D721Med (cell line): ENCODE measurements around the gene INPPL1.

Source experiments
- DNase-seq: peaks from one replicate; pipeline ENCODE4 v3.0.0; 2011; ENCODE audit warnings: low spot score; ENCODE audit not compliant: insufficient read length
- FAIRE-seq: peaks from 2 replicates; lab custom pipeline; 2011; peaks lifted over from hg19 to GRCh38; lab: Jason Lieb, UNC
- CTCF ChIP-seq: IDR thresholded peaks from 2 replicates; pipeline ENCODE4 v1.5.1; 2012; ENCODE audit warnings: mild to moderate bottlenecking, control low read depth; ENCODE audit not compliant: insufficient read depth; ENCODE audit errors: missing control alignments

INPPL1 gene

GRCh38 chr11:72243173-72244059 lies 18.8 kb downstream of the INPPL1 start:
- no peak for TF ChIP-seq CTCF
- FAIRE-seq (no peak), DNase-seq (no peak)

GRCh38 chr11:72244060-72244360 lies 19.4 kb downstream of the INPPL1 start, which contains the start of gene PHOX2A:
Gene PHOX2A (minus strand): TSS chr11:72244176. CDS start chr11:72244004, 172 bp downstream.
- no peak for FAIRE-seq
- no peak for DNase-seq

GRCh38 chr11:72244361-72245262 lies 20.0 kb downstream of the INPPL1 start:
- TF ChIP-seq CTCF = no peak
- FAIRE-seq (no peak), DNase-seq (no peak)

More at GRCh38 chr11:72244060-72244360, 19.4 kb downstream of the INPPL1 start, which contains the start of gene PHOX2A:
- TF ChIP-seq CTCF = no peak

GRCh38 chr11:72245263-72245816 lies 20.8 kb downstream of the INPPL1 start:
- DNase-seq (no peak), FAIRE-seq (no peak)
- no peak for TF ChIP-seq CTCF

- FAIRE-seq = no peak
- no peak for DNase-seq
- TF ChIP-seq CTCF = no peak
These were observed 23.0 kb downstream of the INPPL1 start for GRCh38 chr11:72247584-72247983.

GRCh38 chr11:72249961-72250360 lies 25.4 kb downstream of the INPPL1 start:
- FAIRE-seq (no peak), DNase-seq (no peak)
- TF ChIP-seq CTCF = no peak
